HUDEP-2 (cell line): Measurements from ENCODE around the gene MXD1.

Source experiments
- DNase-seq, 76 experiments: peaks; one replicate each; lab custom pipeline; 2025; ENCODE audit not compliant: unreplicated experiment in 76 of 76; lab: John Stamatoyannopoulos, UW

MXD1 gene

GRCh38 chr2:69975136-69975852 lies 60.4 kb downstream of the MXD1 start:
- peak in 12 of 76 experiments; percentile 13 to 65 (median 56) for DNase-seq

DNA sequence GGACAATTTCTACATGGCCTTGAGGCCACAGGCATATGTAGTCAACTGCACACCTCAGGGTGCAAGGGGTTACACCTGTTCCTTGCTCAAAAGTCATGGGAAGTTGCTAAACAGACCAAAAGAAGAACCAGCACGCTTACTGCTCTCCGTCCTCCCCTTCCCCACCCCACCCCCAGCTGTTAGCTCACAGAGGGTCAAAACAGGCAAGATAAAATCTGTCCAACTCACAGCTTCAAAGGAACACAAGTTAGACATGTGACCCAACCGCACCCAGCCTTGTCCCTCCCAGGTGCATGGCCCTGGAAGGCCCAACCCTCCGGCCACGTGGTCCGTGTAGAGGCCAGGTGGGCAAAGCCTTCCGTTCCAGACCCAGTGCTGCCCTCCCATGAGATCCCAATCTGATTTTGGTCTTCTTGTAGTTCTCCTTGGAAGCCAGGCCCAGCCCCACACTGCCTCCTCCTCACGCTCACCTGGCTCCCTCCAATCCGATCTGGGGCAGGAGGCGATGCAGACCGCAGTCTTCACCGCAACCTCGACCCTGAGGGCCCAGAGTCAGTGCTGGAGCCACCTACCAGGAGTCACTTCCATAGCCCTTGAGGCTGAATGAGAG lies 61.0 kb downstream of the MXD1 start:
- DNase-seq: peak in 75 of 76 experiments; percentile 19 to 89 (median 68)

GRCh38 chr2:69977186-69977585 lies 62.3 kb downstream of the MXD1 start:
- DNase-seq: peak in 1 of 76 experiments; percentile 25

- peak in 41 of 76 experiments; percentile 14 to 72 (median 40) for DNase-seq
Measured at GRCh38 chr2:69977906-69978482, 63.1 kb downstream of the MXD1 start.

DNA sequence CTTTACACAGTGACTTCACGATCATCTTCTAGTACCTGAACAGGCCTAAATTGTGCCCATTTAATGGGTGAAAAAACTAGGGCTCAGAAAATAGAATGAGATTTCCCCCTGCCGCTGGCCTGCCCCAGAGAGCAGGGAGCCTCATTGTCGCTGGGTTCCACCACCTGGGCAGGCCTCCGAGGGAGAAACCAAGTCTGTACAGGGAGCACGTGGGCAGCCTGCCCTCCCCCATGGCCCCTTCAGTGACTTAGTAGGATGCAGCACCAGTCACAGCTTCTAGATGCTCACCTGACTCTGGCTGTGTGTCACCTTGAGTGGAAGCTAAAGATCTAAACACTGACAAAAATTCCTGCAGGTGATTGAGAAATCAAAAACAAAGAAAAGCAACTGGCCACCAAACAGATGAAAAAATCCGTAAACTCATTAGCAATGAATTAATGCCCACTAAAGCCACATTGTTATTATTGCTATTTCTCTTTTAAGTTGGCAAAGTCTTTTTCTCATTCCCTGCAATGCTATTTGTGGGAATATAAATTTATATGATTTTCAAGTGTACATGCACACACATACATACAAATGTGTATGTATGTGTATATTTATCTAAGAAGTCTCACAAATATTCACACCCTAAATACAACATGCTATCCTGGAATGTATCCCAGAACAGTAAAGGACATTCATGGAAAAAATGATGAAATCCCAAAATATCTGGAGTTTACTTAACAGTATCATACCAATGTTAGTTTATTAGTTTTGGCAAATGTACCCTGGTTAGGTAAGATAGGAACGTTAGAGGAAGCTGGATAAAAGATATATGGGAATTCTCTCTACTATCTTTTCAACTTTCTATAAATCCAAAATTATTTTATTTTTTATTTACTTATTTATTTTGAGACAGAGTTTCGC lies 65.2 kb downstream of the MXD1 start:
- no peak for DNase-seq

GRCh38 chr2:69983392-69983966 lies 68.6 kb downstream of the MXD1 start:
- DNase-seq: no peak

DNA sequence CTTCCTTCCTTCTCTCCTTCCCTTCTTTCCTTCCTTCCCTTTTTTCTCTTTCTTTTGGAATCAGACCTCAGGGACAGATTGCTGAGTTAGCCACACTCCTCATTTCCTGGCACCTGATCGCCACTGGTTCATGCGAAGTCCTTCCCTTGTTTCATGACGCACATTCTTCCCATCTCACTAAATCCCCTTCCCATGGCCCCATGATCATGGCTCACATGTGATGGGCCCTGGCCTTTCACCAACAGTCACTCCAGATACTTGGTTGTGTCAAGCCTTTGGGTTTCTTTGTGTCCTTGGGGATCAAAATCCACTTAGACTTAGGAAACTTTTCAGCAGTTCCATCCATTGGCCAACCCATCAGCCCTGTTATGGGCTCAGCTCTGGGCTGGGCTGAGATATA lies 70.3 kb downstream of the MXD1 start:
- no peak for DNase-seq

DNA sequence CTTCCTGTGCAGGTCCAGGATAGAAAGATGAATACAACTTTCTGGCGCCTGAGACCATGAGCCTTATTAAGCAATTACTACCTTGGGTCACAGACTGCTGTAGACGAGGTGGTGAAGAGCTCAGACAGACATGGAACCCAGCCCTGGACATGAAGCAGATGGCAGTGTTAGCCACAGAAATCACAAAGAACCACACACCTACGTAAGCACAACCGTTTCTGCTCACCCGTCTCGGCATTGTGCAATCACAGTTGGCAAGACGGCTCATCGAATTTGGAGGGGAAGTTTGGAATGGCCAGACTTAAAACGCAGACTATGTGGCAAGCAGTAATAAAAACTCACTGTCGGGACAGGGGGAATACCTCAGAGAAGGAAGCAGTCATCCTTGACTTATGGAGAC lies 70.8 kb downstream of the MXD1 start:
- no peak for DNase-seq

DNA sequence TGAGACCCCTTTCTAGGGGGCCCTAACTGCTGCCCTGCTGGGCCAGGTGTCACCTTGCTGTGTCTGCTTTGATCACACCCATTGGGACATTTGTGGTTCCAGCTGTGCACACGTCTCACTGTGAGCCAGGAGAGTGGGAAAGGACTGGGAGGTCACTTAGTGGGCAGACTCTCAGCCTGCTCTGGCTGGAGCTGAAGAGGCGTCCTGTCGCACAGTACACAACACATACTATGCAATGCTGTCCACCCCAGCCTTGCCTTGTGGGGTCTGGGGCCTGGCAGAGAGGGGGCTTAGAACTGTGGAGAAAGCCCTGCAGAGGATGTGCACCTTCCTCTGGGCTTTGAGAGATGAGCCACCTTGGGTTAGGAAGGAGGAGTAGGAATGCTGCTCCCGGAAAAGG lies 71.8 kb downstream of the MXD1 start:
- DNase-seq: no peak

- DNase-seq: no peak
Measured at GRCh38 chr2:69988086-69988635, 73.3 kb downstream of the MXD1 start.

DNA sequence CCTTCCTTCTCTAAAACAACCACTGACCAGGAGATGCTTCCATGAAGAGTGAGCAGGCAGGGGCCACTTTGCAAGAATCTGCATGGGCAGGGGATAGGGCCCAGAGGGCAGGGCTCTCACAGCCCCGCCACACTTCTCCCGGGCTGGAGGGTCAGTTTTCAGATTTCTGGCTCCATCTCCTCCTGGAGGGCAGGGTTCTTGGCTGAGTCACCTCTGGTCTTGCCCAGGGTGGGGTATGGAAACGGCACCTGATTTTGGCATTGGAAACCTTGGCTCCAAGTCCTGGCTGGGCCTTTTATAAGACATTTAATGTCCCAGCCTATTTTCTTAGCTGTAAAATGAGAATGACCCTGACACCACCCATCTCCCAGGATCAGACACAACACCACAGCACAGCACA lies 74.1 kb downstream of the MXD1 start:
- DNase-seq: no peak

DNA sequence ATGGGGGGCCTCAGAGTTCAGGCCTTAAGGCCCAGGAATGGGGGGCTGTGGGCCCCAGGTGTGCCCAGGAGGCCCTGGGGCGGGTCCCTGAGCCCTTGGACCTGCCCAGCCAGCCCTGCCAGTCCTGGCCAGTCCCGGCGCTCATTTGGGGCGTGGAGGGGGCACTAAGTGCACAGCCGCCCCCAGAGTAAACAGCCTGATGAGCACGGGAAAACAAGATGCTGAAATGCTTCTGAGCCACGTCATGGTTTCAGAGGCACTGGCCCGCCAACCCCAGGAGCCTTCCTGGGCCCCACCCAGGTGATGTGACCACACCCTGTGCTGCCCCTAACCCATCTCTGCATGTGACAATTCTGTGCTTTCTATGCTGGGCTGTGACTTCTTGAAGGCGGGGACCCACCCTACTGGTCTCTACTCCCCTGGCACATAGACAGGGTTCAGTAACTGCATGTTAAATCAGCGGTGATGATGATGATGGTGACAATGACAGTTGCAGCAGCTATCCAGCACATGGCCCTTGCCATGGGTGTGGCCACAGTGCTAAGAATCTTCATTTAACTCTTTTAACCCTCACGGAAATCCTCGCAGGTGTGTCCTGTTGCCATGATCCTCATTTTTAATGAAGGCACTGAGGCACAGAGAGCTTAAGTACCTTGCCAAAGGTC lies 74.7 kb downstream of the MXD1 start:
- peak in 1 of 76 experiments; percentile 18 for DNase-seq
